NCI-H2171 treated with DMSO at 0.1 percent for 48 hours (cell line): ENCODE data around the gene MCC.
"Not testable (repeated sequence)": the region's sequence is repeated elsewhere in the genome, so short reads cannot be mapped to it uniquely, and the experiment has no call there.

Experiments used
- DNase-seq: peaks from one replicate; lab custom pipeline; 2025; lab: John Stamatoyannopoulos, UW

Gene MCC

DNA sequence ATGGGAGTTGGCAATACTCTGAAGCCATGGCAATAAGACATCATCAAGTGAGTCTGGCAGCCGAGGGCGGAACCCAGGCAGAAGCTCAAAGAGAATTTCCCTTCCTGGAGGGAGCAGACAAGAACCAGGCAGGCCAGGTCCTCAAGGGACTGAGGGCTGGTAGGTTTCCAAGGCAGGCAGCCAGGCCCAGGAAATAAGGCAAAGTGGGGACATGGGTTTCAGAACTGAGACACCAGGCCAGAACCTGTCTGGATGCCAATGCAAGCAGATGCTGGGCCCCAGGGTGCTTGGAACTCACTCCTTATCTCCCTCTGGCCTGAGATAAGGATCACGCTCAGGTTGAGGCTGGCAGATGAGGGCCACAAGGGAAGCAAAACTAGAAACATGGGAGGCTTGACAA is 62.3 kb downstream of the MCC start:
- DNase-seq, result peak; percentile 15

DNA sequence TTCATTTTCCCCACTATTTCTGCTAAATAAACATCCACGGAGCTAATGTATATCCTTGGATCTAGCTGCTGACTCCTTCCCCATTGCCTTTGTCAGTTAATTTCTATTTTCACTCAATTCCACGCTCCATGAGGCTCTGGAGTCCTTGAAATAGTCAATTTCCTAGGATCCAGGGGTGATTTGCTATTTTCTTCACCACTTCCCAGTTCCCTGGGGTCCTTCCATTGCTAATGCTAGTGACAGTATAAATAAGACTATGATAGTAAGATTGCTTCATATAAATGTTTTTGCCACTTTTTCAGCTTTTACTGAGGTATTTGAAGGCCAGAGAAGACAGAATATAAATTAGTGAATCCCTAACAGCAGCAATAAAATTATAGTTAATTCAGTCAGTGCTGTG is 66.6 kb downstream of the MCC start:
- no peak for DNase-seq

DNA sequence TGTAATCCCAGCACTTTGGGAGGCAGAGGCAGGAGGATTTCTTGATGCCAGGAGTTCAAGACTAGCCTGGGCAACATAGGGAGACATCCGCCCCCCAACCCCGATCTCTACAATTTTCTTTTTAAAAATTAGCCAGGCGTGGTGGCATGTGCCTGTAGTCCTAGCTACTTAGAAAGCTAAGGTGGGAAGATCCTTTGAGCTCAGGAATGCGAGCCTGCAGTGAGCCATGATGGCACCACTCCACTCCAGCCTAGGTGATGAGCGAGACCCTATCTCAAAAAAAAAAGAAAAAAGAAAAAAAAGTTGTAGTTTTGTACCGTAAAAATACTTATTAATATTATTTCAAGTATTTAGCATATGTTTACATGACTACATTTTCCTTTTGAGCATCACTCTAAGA is 82.7 kb downstream of the MCC start:
- no peak for DNase-seq

DNA sequence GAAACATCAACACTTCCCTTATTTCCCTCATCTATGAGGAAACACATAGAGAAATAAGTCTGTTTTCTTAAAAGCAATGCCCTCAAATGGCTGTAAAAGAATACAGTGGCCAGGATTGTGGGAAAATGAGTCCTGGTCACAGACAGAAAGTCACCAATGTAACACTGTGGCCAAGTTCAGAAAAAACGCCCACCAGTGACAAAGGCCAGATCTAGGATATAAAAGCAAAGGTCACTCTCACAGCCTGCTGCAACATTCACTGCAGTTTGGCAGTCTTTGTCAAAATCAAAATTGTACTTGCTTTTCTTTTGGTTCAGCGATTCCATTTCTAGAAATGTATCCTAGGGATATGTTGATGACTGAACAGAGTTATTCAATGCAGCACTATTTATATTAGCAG is 84.0 kb downstream of the MCC start:
- no peak for DNase-seq

DNA sequence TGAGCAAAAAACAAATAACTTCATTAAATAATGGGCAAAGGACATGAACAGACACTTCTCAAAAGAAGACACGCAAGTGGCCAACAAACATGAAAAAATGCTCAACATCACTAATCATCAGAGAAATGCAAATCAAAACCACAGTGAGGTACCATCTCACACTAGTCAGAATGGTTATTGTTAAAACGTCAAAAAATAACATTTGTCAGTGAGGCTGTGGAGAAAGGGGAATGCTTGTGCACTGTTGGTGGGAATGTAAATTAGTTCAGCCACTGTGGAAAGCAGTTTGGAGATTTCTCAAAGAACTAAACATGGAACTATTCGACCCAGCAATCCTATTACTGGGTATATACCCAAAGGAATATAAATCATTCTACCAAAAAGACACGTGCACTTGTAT is 90.3 kb downstream of the MCC start:
- not testable (repeated sequence) for DNase-seq

DNA sequence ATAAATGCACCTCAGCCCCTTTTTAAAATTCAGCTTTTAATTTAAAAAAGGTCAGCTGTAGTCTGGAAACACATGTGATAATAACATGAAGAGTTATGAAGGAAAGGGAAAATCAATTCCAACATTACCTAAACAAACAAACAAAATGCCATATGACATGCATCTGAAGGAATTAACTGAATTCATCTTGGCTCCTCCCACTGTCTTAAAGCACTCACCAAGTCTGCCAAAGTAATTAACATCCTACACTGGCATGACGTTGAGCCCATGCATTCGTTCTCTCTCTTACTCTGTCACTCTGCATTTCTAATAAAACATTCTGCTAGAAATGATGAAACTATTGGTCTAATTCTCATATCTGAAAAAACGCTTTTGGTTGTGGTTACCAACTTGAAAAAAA is 91.2 kb downstream of the MCC start:
- DNase-seq, result no peak

DNA sequence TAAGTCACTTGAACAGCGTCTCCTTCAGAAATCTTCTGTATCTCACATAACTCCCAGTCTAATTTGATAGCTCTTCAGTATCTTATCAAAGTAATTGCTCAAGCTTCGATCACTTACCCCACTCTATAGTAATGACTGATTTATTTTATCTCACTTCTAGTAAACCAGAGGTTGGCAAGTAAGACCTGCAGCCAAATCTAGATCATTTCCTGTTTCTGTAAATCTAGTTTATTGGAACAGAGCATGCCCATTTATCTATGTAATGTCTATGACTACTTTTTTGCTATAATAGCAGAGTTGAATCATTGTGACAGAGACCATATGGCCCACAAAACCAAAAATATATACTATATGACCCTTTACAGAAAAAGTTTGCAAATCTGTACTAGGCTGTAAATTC is 93.6 kb downstream of the MCC start:
- no peak for DNase-seq

DNA sequence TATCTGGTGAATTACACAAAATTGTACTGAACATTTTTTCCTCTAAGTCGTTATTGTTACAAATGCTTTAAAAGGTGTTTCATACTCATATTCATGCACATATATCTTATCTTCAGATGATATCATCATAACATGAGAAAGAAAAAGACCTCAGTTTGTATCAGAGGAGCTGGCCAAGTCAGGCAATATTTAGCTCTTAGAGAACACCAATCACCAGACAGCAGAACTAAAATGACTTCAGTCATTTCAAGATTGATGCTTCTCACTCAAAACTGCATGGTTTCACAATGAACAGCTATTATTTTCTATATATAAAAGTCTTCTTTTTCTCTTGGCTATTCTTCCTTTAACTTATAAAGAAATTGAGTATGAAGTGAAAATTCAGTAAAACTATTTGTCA is 98.0 kb downstream of the MCC start:
- DNase-seq, result no peak

DNA sequence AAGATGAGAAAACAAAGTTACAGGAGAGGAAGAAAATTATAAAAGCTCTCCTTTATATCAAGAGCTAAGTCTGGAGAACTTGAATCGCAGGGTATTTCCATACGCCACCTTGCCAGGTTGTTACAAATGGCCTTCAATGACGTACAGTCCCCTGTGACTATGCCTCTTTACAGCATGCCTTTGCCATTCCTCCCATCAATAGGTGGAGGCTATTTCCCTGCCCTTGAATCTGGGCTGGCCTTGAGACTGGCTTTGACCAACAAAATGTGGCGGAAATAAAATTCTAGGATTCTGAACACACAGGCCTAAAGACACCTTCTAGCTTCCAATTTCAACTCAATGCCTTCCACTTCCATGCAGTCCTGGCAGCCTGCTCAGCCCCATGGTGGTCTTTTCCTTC is 99.1 kb downstream of the MCC start:
- no peak for DNase-seq

DNA sequence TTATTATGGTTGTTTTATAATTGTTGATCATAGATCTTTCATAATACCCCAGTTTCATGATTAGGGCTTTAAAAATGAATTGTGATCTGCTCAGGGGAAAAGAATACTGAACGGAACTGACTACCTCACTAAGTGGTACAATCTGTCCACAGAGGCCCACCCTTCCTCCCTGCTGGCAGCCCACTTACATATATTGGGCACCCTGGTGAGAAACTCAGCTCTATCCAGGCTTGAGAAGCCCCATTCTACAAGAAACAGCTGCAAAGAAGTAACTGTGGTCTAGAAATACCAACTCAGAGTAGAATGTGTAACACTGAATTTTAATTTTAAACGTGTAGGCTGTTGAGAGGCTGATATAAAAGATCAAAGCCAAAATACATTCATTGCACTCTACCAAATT is 100.4 kb downstream of the MCC start:
- no peak for DNase-seq

DNA sequence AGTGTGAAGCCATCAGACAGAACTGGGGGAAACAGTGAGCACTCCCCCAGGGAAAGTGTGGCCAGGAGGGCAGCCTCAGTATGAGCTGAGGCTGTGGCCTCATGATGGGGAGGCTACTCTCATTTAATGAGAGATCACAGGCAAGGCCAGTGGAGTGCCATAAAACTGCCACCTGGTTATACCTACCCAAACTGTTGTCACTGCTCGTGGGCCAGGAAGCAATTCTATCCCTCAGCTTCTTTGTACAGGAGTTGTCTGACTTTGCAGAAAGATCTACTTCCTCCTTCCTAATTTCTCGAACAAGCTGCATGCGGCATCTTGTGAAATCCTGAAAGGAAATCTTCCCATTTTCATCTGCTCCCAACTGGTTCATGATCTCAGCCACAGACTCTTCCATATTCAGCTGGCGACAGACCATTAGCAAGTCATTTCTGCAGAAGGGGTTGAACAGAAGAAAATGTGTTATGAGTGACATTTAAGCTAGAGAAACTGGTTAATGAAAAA is 103.4 kb downstream of the MCC start:
- no peak for DNase-seq

DNA sequence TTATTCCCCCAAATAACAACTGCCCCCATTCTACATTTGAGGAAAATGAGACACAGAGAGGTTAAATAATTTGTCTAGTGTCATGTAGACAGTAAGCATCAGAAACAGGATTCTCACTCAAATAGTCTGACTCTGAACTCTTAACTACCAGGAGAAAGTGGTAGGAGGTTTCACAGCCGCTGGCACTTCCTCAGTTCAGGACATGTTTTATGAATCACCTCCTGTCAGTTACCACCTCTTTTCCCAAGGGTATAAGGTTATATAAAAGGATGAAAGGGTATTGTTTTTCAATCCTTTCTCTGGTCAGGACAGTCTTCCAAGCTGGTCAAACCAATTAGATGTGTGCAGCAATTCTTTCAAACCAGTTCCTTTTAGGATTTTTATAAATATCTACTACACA is 105.5 kb downstream of the MCC start:
- DNase-seq, result no peak

DNA sequence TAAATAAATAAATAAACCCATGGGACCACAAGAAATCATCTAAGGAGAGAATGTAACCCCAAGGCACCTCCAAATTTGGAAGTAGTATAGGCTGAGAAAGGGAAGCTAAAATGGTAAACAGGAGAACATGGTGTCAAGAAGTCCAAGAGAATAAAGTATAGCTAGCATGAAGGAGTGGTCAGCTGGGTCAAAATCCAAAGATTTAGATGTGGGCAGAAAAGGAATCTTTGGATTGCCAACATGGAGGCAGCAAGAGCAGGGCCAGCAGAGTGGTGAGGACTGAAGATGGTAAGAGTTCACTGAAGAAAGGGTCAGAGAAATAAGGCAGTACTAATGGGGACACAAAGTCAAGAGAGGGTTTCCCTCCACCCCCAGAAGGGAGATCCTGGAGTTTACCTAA is 106.5 kb downstream of the MCC start:
- no peak for DNase-seq

DNA sequence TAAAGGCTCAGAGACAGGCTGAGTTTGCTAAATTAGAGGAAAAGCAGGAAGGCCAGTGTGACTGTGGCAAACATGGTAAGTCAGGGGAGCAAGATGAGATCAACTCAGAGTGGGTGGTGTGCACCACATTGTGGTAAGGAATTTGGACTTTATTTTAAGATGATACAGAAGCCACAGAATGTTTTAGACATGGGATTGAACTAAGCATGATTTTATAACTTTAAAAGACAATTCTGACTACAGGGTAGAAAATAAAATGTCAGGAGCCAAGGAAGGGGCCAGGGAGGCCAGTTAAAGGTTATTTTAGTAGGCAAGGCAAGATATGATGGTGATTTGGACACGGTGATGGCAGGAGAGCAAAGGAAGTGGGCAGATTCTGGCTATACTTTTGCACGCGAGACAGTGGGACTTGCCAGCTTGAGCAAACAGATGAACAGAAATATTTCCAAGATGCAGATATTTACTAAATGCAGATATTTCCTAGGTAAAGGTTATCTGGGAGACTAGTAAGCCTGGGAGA is 107.4 kb downstream of the MCC start:
- DNase-seq, result no peak

DNA sequence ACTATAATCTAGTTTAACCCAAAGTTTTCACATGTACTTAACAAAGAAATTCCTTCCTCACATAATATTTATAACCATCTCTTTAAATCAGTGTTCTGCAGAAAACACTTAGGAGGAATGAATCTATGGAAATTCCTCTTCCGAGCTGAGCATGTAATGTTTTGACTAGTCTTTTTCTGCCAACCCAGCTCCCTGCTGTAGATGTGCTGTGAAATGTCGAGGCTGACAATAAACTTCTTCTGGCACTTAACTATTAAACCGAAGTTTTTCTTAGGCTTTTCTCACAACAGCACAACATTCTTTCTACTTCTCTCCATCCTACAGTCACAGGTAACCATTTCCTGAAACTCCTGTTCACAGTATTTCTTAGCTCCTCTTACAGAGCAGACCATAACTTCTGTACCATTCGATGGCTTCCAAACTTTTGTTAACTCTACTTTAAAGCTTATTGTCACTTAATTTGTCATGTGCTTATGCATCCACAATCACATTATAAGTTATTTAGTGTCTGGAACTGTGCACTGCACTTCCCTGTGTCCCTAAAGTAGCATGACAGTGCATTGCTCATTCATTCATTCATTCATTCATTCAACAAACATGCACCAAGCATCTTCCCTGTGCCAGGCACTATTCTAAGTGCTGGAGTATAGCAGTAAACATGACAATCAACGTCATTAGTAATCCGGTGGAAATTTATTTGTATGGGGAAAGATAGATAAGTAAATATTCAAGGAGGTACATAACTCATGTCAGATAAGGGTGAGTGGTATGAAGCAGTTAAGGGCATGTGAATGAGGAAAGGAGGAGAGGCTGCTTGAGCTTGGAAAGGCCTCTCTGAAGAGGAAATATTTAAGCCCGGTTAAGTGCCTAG is 108.1 kb downstream of the MCC start:
- no peak for DNase-seq

DNA sequence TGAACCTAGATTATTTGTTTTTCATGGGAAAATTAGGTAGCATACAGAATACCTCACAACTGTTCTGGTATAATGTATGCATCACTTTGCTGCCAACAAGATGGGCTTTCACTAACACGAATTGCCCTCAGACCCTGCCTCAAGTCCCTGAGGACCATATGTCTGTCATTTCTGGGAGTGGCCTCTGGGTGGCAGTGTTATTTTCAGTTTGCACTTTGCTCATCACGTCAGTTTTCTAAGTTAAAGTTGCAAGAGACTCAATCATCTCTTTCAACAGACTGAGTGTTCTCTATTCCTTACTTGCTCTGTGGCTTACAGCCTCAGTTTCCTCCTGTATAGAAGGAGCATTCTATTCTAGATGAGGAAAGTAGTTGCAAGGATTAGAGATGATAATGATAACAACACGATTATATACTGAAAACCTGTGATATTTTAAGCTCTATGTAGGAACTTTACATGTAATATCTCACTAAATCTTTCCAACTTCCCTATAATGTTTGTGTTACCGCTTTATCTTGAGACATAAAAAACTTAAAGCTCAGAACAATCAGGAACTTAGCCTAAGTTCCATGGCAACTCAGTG is 109.2 kb downstream of the MCC start:
- DNase-seq, result peak; percentile 33

DNA sequence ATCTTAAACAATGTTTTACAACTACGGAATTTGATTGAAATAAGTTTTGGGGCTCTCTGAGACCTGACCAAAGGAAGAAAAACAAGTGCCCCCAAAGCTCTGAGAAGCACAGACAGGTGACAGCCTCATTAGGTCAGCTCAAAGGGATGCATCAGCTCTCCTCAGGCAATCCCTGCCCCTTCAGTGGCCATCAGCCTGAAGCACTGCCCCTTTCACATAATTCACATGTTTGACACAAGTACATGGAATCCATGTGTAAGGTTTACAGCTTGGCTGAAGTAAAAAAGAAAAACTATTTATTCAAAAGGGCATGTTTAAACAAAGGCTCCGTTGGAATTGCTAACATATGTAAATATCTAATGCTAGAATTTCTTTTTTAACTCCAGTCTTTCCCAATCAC is 109.7 kb downstream of the MCC start:
- no peak for DNase-seq

DNA sequence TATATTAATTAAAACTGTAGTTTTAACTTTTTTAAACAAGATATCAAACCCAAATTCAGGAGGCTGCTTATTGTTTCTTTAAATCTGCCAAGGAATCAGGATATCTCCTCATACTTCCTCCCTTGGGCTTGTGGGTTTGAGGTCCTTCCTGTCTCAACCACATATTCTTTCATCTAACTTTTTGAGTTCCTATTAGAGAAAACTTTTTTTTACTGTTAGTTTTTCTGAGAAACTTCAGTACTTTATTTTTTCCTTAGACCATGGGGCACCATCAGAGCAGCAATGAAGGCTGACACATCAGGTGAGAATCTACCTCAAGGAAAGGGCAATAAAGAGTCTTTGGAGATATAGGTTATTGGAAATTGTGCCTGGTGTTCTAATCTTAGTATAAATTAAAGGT is 110.2 kb downstream of the MCC start:
- DNase-seq, result no peak

DNA sequence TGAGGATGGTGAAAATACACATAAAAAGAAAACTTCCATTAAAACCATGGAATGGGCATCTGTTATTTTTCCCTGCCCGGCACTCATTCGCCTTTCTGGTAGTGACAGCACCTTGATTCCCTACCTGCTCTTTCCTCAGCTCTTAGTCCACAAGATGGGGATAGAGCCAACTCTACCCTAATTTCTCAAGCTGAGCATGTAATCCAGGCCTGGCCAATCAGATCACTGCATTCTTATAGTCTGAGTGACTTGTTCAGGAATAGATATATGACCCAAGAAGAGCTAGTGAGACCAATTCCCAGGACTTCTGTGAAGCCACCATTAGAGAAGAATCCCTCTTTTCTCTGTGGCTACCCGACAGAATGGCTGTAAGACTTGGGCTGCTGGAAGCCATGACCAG is 111.6 kb downstream of the MCC start:
- DNase-seq, result no peak

DNA sequence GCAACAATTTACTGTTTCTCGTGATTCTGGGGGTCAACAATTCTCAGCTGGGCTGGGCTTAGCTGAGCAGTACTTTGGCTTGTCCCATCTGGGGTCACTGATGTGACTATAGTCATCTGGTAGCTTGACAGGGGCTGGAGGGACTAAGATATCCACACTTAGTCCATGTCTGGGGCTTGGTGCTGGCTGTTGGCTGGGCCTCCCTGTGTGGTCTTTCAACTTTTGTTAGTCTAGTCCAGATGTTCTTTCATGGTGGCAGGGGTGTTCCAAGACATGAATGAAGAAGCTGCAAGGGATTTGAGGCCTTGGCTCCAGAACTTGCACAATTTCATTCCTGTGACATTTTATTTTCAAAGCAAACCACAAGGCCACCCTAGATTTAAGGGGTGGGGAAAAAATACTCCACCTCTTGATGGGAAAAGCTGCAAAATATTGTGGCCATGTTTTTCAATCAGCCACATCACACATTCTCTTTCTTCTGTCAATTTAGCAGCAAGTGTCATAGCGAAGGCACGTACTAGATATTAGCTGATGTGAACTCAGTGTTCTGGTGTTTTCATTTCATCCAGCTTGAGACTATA is 112.7 kb downstream of the MCC start:
- DNase-seq, result no peak

DNA sequence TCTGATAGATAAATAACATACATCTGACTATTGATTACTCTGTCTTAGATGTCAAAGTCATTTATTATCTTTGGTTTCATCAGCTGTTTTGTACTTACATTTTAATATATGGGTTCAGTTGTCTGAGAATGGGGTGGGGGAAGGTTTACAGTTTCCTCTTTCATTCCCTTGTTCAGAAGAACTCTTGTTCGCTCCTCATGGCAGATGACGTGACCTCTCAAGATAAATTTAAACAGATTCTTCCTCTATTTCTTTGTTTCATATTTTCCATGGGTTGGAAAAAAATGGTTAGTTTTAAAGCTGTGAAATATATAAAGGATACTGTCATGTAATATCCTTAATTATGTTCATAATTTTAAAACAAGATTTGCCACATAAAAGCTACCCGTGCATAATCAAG is 114.8 kb downstream of the MCC start:
- DNase-seq, result no peak

DNA sequence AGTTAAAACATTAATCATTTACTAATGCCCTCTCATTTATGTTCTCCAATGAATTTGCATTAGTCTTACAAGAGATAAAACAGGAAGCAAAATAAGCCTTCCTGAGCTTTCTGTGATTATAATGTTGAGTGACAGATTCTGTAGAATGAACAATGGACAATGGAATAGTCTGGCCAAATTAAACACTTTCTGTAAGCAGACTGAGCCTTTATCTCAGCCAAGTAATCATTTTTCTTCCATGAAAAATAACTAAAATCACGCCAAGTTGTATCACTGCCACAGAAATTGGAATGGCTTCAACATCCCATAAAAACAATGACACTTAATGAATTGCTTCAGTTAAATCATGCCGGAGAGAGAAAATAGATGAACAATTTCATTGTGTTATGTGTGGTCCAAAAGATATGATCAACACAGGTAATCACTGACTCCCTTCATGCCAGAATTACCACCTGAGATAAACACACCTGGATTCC is 116.5 kb downstream of the MCC start:
- no peak for DNase-seq

DNA sequence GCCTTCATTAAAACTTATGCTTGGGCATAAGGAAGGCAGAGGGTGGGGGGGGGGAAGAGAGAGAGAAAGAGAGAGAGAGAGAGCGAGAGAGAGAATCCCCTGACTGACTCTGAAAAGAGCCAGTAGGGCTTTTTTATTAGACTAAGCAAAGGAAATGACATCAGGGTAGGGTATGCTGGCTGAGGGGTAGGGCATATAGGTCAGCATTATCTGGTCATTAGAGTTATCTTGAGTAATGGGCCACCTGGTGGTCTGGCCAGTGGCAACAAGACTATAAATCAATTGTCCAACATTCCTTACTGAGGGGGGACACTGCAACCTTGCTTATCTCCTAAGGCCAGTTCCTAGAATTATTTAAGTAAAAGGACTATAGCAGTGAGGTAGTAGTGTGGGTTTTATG is 120.7 kb downstream of the MCC start:
- no peak for DNase-seq
